Trophoblast cell (in vitro differentiated cells and primary cell): Measurements from ENCODE around the gene HS6ST2.

Experiments used
- DNase-seq, 2 donors: peaks; one replicate each; pipeline ENCODE4 v3.0.0-alpha.2; 2016
- H2AFZ ChIP-seq: 2 replicates; pipeline ENCODE4 v1.6.1; 2013; ENCODE audit warnings: low read length, moderate library complexity, mild to moderate bottlenecking; ENCODE audit not compliant: insufficient read depth, poor library complexity
- H2AK5ac ChIP-seq: 2 replicates; pipeline ENCODE4 v1.6.1; 2013; ENCODE audit warnings: mild to moderate bottlenecking, low read length
- H2BK120ac ChIP-seq: 2 replicates; pipeline ENCODE4 v1.6.1; 2013; ENCODE audit warnings: low read length, mild to moderate bottlenecking, moderate library complexity; ENCODE audit not compliant: insufficient read depth, poor library complexity
- H2BK12ac ChIP-seq: 2 replicates; pipeline ENCODE4 v1.6.1; 2013; ENCODE audit warnings: mild to moderate bottlenecking, low read length, moderate library complexity
- H2BK5ac ChIP-seq: 2 replicates; pipeline ENCODE4 v1.6.1; 2013; ENCODE audit warnings: low read length, low read depth, moderate library complexity, mild to moderate bottlenecking; ENCODE audit not compliant: poor library complexity
- H3K14ac ChIP-seq: 2 replicates; pipeline ENCODE4 v1.6.1; 2013; ENCODE audit warnings: mild to moderate bottlenecking, low read length
- H3K18ac ChIP-seq: 2 replicates; pipeline ENCODE4 v1.6.1; 2013; ENCODE audit warnings: mild to moderate bottlenecking, low read length
- H3K23ac ChIP-seq: 2 replicates; pipeline ENCODE4 v1.6.1; 2013; ENCODE audit warnings: low read length
- H3K27ac ChIP-seq: 2 replicates; pipeline ENCODE4 v1.5.1; 2013; ENCODE audit warnings: low read depth, mild to moderate bottlenecking, inconsistent platforms, low read length, moderate library complexity
- H3K27me3 ChIP-seq: 2 replicates; pipeline ENCODE4 v1.6.1; 2013; ENCODE audit warnings: inconsistent platforms, mild to moderate bottlenecking, low read length, moderate library complexity; ENCODE audit not compliant: insufficient read depth
- H3K36me3 ChIP-seq, 2 experiments: 1 replicate in 1 of 2; 2 replicates in 1 of 2; pipeline ENCODE4 v1.6.1; 2013; ENCODE audit warnings: low read length in 2 of 2, mild to moderate bottlenecking in 2 of 2, moderate library complexity in 1 of 2; ENCODE audit not compliant: insufficient read depth in 2 of 2, control insufficient read depth in 1 of 2
- H3K4ac ChIP-seq: 2 replicates; pipeline ENCODE4 v1.6.1; 2013; ENCODE audit warnings: low read depth, mild to moderate bottlenecking, low read length, moderate library complexity
- H3K4me1 ChIP-seq, 2 experiments: 1 replicate in 1 of 2; 2 replicates in 1 of 2; pipeline ENCODE4 v1.6.1; 2013; ENCODE audit warnings: low read length in 2 of 2, mild to moderate bottlenecking in 2 of 2, moderate library complexity in 1 of 2; ENCODE audit not compliant: insufficient read depth in 2 of 2, control insufficient read depth in 1 of 2
- H3K4me2 ChIP-seq: 2 replicates; pipeline ENCODE4 v1.6.1; 2013; ENCODE audit warnings: inconsistent platforms, mild to moderate bottlenecking, low read length, moderate library complexity
- H3K4me3 ChIP-seq: 2 replicates; pipeline ENCODE4 v1.5.1; 2013; ENCODE audit warnings: mild to moderate bottlenecking, low read depth, low read length, inconsistent platforms
- H3K79me1 ChIP-seq: one replicate; pipeline ENCODE4 v1.6.1; 2013; ENCODE audit warnings: low read length
- H3K79me2 ChIP-seq: 2 replicates; pipeline ENCODE4 v1.6.1; 2013; ENCODE audit warnings: low read length, mild to moderate bottlenecking; ENCODE audit not compliant: control insufficient read depth, insufficient read depth, poor library complexity
- H3K9ac ChIP-seq: 2 replicates; pipeline ENCODE4 v1.6.1; 2013; ENCODE audit warnings: mild to moderate bottlenecking, low read length
- H3K9me3 ChIP-seq: 2 replicates; pipeline ENCODE4 v1.6.1; 2013; ENCODE audit warnings: low read depth, mild to moderate bottlenecking, control low read depth, inconsistent platforms, low read length; ENCODE audit not compliant: insufficient read depth
- H4K12ac ChIP-seq: 2 replicates; pipeline ENCODE4 v1.6.1; 2013; ENCODE audit warnings: low read depth, mild to moderate bottlenecking, low read length, moderate library complexity
- H4K8ac ChIP-seq: 2 replicates; pipeline ENCODE4 v1.6.1; 2013; ENCODE audit warnings: low read depth, mild to moderate bottlenecking, low read length, moderate library complexity
- H4K91ac ChIP-seq: one replicate; pipeline ENCODE4 v1.6.1; 2013; ENCODE audit warnings: low read depth, mild to moderate bottlenecking, low read length, moderate library complexity
- WGBS: extraction: QIAGEN DNeasy Blood & Tissue Kit; methylation state at CpG from one replicate; pipeline ENCODE4 v1.1.7; 2013; ENCODE audit warnings: missing lambda C conversion rate; ENCODE audit not compliant: insufficient read length, insufficient coverage; ENCODE audit errors: extremely low coverage; 5-methylcytosine and 5-hydroxymethylcytosine counted together

Gene HS6ST2

DNA sequence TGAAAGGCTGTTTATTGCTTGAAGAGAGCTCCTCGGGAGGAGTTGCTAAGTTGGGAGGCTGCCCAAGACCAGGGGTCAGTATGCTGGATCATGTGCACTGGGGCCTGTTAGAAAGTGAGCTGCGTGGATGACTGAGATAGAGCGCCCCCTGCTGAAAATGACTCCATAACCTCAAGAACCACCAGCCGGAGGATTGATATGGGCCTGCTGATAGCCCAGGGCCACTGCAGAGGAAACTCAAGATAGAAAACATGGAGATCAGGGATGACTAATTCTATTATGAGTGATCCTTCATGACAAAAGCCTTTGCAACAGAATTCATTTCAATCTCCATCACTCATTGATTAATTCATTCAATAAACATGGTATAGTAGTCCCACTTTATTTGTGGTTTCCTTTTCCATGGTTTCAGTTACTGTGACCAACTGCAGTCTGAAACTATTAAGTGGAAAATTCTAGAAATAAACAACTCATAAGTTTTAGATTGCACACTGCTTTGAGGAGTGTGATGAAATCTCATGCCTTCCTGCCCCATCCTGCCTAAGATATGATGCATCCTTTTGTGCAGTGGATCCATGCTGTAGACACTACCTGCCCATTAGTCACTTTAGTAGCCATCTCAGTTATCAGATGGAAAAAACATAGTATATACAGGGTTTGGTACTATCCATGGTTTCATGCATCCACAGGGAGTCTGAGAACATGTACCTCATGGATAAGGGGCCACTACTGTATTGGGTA, 342.9 kb downstream of the HS6ST2 start:
- Histone ChIP-seq H2AK5ac (no peak overlapping the region), H4K8ac (no peak overlapping the region), H3K18ac (no peak overlapping the region), H2BK5ac (no peak overlapping the region), H3K4me1 (no peaks in the 10 kb centered on the region), H3K23ac (no peak overlapping the region), H4K91ac (no peak overlapping the region), H3K27me3 (no peaks in the 10 kb centered on the region), H4K12ac (no peak overlapping the region), H3K4ac (no peak overlapping the region), H2AFZ (no peak overlapping the region), H3K9ac (no peak overlapping the region), H2BK12ac (no peak overlapping the region), H3K79me2 (no peaks in the 10 kb centered on the region), H3K14ac (no peak overlapping the region), H3K9me3 (no peaks in the 10 kb centered on the region), H3K4me3 (no peak overlapping the region), H3K4me2 (no peak overlapping the region), H3K79me1 (no peaks in the 10 kb centered on the region), H3K36me3 (no peaks in the 10 kb centered on the region), H2BK120ac (no peak overlapping the region), H3K27ac (no peak overlapping the region)
- DNase-seq, result peak in 1 of 2 donors; percentile 65
- WGBS, result no CpG with 5 or more reads among the region's 4 CpGs

DNA sequence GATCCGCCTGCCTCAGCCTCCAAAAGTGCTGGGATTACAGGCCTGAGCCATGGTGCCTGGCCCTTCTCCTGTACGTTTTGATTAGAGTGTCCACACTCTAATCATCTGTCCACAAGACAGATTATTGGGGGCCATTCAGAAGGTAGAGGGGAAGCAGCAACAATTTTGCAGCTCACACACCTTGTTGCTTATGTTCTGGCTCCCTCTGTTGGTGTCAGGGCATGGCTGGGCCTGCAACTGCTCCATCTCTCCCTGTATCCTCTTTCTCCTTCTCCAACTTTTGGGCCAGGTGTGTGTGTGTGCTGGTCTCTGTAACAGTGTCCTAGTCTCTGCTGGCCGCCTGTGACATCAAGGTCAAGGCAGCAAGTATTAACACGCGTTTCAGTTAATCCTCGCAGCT, 344.1 kb downstream of the HS6ST2 start:
- Histone ChIP-seq H4K8ac (no peak overlapping the region), H3K4me1 (no peaks in the 10 kb centered on the region), H3K4me2 (no peak overlapping the region), H2BK5ac (no peak overlapping the region), H3K14ac (no peak overlapping the region), H3K9me3 (no peaks in the 10 kb centered on the region), H3K36me3 (no peaks in the 10 kb centered on the region), H4K12ac (no peak overlapping the region), H3K79me2 (no peaks in the 10 kb centered on the region), H3K4me3 (no peak overlapping the region), H2BK12ac (no peak overlapping the region), H2BK120ac (no peak overlapping the region), H3K27ac (no peak overlapping the region), H3K79me1 (no peaks in the 10 kb centered on the region), H3K18ac (no peak overlapping the region), H2AFZ (no peak overlapping the region), H3K23ac (no peak overlapping the region), H4K91ac (no peak overlapping the region), H3K9ac (no peak overlapping the region), H3K4ac (no peak overlapping the region), H2AK5ac (no peak overlapping the region), H3K27me3 (no peaks in the 10 kb centered on the region)
- peak in 1 of 2 donors; percentile 39 for DNase-seq
- WGBS, result no CpG with 5 or more reads among the region's 6 CpGs

DNA sequence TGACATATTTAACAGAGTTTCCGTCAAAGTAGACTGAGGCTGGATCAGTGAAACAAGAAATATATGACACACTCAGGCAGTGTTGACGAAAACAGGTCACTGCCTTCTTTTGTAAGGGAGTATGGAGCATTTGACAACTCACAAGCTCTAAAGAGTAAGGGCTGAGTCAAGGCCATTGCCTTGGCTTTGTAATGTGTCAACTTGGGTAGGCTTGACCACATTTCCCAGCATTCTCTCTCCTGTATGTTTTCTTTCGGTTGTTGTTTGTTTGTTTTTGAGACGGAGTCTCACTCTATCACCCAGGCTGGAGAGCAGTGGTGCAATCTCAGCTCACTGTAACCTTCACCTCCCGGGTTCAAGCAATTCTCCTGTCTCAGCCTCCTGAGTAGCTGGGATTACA, 344.6 kb downstream of the HS6ST2 start:
- no peak overlapping the region for H3K18ac ChIP-seq
- no peak overlapping the region for H2AFZ ChIP-seq
- no peak overlapping the region for H2BK120ac ChIP-seq
- H3K23ac ChIP-seq, result no peak overlapping the region
- H3K36me3 ChIP-seq, result no peaks in the 10 kb centered on the region
- H3K4ac ChIP-seq, result no peak overlapping the region
- no peak overlapping the region for H3K9ac ChIP-seq
- no peak overlapping the region for H3K14ac ChIP-seq
- H3K79me1 ChIP-seq, result no peaks in the 10 kb centered on the region
- no peak overlapping the region for H2AK5ac ChIP-seq
- H4K12ac ChIP-seq, result no peak overlapping the region
- no peak overlapping the region for H3K4me2 ChIP-seq
- WGBS, result no CpG with 5 or more reads among the region's 5 CpGs
- H3K9me3 ChIP-seq, result no peaks in the 10 kb centered on the region
- no peak overlapping the region for H2BK5ac ChIP-seq
- no peaks in the 10 kb centered on the region for H3K27me3 ChIP-seq
- H4K8ac ChIP-seq, result no peak overlapping the region
- H2BK12ac ChIP-seq, result no peak overlapping the region
- H3K79me2 ChIP-seq, result no peaks in the 10 kb centered on the region
- H3K4me1 ChIP-seq, result no peaks in the 10 kb centered on the region
- DNase-seq, result peak in 1 of 2 donors; percentile 48
- H3K27ac ChIP-seq, result no peak overlapping the region
- no peak overlapping the region for H3K4me3 ChIP-seq
- H4K91ac ChIP-seq, result no peak overlapping the region

DNA sequence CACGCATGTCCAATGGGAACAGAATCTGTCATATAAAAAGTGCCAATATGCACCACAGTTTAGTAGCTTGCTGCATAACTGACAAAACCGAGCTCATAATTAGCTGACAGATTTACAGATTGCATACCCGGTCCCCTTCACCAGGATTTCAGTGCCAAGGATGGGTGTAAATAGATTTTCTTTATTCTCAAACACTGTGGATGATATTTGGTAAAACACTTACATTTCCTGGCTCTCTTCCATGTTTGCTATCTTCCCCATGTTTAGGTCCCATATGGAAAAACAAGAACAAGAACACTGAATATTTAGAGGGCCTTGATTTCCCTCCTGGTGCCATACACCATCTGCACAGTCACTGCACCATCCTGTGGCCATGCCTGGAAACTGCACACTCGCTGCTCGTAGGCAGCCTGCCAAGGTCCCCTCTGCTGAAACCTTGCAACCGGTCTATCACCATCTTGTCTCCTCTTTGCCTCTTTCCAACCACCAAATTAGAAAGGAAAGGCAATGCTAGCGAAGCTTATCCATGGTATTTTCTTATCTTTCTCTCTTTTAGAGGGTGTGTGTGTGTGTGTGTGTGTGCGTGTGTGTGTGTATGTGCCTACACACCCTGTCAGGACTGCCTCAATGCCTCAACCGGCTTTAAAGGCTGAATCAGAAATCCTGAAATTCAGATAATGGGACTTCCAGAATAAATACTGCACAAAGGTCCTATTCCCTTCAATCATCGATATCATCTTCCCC, 345.4 kb downstream of the HS6ST2 start:
- Histone ChIP-seq H2AK5ac (no peak overlapping the region), H3K4me2 (no peak overlapping the region), H4K8ac (no peak overlapping the region), H3K27ac (no peak overlapping the region), H3K79me2 (no peaks in the 10 kb centered on the region), H2BK120ac (no peak overlapping the region), H3K4me1 (no peaks in the 10 kb centered on the region), H3K14ac (no peak overlapping the region), H3K36me3 (no peaks in the 10 kb centered on the region), H4K12ac (no peak overlapping the region), H3K27me3 (no peaks in the 10 kb centered on the region), H3K79me1 (no peaks in the 10 kb centered on the region), H2BK12ac (no peak overlapping the region), H3K9me3 (no peaks in the 10 kb centered on the region), H4K91ac (no peak overlapping the region), H2BK5ac (no peak overlapping the region), H3K18ac (no peak overlapping the region), H3K9ac (no peak overlapping the region), H3K23ac (no peak overlapping the region), H3K4ac (no peak overlapping the region), H3K4me3 (no peak overlapping the region), H2AFZ (no peak overlapping the region)
- peak in 1 of 2 donors; percentile 61 for DNase-seq
- no CpG with 5 or more reads among the region's 10 CpGs for WGBS
